GM21723 (cell line): ENCODE results near the gene MATN1.

Experiments
- ATAC-seq: cut with Tn5 transposase; IDR thresholded peaks from one replicate; pipeline ENCODE4 v1.9.1; 2021; ENCODE audit warnings: mild to moderate bottlenecking, moderate library complexity; ENCODE audit not compliant: unreplicated experiment

Gene MATN1

GRCh38 chr1:30719406-30720270 is 3.7 kb downstream of the MATN1 start:
- ATAC-seq: no peak

GRCh38 chr1:30718636-30719405 is 4.6 kb downstream of the MATN1 start:
- peak; percentile 60 for ATAC-seq

- ATAC-seq: peak; percentile 79
These were observed 5.2 kb downstream of the MATN1 start for GRCh38 chr1:30718091-30718635.

- no peak for ATAC-seq
These were observed 6.7 kb downstream of the MATN1 start for GRCh38 chr1:30716646-30717045.

- ATAC-seq: no peak
These were observed 7.5 kb downstream of the MATN1 start for GRCh38 chr1:30715886-30716285.

GRCh38 chr1:30715216-30715615 is 8.2 kb downstream of the MATN1 start:
- ATAC-seq: no peak

- ATAC-seq: no peak
These were observed 8.8 kb downstream of the MATN1 start for GRCh38 chr1:30714536-30715090.

GRCh38 chr1:30714025-30714424 is 9.4 kb downstream of the MATN1 start:
- no peak for ATAC-seq

- no peak for ATAC-seq
These were observed 10.1 kb downstream of the MATN1 start for GRCh38 chr1:30713311-30713710.

- no peak for ATAC-seq
These were observed 10.8 kb downstream of the MATN1 start for GRCh38 chr1:30712583-30712982.

- no peak for ATAC-seq
These were observed 13.0 kb downstream of the MATN1 start for GRCh38 chr1:30710407-30710806.

GRCh38 chr1:30708361-30708728 is 15.0 kb downstream of the MATN1 start:
- no peak for ATAC-seq

- no peak for ATAC-seq
These were observed 15.7 kb downstream of the MATN1 start for GRCh38 chr1:30707412-30708360.

- no peak for ATAC-seq
These were observed 16.9 kb downstream of the MATN1 start for GRCh38 chr1:30706528-30706927.

- no peak for ATAC-seq
These were observed 17.7 kb downstream of the MATN1 start for GRCh38 chr1:30705698-30706097.

- ATAC-seq: no peak
These were observed 18.4 kb downstream of the MATN1 start for GRCh38 chr1:30704765-30705509.

- no peak for ATAC-seq
These were observed 19.1 kb downstream of the MATN1 start for GRCh38 chr1:30704271-30704670.

GRCh38 chr1:30702823-30703222 is 20.6 kb downstream of the MATN1 start:
- ATAC-seq: no peak

- no peak for ATAC-seq
These were observed 22.1 kb downstream of the MATN1 start for GRCh38 chr1:30701258-30701633.
